NCI-H2171 (cell line): ENCODE data around the gene BAIAP2.

Source experiments
- DNase-seq: peaks from one replicate; lab custom pipeline; 2025; lab: John Stamatoyannopoulos, UW

The BAIAP2 gene

DNA sequence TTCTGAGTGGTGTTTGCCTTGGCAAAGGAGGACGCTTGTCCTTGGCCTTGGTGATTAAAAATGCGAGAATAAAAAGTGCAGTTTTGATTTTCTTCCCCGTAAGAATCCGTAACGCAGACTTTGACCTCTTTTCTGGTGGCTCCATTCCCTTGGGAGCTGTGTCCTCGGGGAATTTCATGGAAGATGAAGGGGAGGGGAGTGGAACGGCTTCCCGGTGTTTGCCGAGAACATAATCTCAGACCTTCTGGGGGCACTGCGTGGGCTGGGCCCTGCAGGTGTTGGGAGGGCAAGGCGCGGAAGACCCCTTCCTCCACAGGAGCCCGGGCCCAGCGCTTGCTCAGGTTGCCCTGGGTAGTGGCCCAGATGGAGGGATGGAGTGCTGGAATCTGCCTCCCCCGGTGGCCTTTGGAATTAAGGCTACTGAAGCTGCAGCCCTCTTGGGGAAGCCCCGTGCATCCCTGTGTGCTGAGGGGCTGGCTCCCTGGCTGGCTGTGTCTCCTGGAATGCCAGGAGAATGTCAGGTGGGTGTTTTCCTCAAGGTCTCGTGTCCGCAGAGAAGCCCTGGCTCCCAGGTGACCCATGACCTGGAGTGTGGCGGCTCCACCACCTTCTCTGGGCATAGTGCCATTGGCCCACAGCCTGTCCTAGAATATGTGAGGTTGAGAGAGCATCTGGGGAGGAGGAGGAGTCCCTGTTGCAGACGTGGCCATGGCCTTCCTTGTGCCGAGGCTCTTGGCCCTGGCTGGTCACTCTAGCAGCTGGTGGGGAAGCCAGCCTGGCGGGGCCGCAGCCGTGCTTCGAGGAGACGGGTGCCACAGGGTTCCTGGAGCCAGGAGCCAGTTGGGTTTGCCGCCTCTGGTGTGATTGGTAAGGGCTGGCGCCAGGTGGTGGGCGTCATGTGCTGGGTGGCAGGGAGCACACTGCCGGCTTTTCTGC is 3.1 kb downstream of the BAIAP2 start:
- no peak for DNase-seq

DNA sequence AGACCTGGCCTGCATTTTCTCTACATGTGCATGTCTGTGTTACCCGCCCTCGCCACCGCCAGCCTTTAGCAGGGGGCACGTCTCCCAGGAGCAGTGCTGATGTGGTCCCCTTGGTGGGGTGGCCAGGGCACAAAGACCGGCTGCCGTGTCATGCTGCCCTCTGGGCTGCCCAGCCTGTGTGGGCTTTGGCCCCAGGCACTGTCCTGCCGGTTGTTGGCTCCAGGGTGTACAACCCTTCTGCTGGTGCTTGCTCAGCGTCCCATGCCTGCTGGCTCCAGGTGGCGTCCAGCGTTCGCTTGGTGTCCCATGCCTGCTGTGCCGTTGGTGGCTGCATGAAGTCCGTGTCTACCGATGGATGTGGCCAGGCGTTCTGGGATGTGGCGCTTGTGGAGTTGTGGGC is 4.1 kb downstream of the BAIAP2 start:
- DNase-seq = no peak

DNA sequence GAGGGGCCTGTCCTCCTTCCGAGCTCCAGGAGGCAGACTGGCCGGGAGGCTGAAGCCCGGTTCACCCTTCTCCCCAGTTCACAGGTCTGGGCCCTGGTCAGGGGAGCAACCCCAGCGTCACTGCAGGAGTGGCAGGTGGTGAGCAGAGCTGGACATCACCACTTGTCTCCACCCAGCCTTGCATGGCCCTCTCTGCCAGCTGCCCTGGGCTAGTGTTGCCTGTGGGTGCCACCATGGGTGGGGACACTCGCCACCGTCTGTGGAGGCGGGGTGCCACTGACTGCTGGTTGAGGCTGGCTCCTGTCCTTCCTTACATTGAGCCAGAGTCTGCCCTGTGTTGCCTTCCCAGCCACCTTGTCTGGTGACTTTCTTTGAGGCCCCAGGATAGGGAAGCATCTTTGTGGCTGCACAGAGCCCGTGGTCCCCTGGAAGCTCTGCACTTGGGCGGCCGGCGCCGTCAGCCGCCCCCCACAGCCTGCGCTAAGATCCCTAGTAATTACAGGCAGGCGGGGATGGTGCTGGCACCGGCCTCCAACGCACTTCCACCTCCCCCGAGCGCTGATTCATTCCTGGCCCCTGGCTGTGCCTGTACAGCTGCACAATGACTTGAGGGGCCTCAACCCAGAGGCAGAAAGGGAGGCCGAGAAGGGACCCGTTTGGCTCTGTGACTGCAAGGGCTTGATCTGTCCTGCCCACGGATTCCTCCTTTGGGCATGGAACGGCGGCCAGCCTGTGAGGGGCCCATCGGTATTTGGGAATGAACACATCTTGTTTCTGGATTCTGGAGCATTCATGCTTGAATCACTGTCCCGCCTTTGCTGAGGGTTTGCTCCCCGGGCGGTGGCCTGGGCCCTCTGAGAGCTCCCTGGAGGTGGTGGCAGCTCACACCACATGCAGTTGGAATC is 5.2 kb downstream of the BAIAP2 start:
- no peak for DNase-seq

DNA sequence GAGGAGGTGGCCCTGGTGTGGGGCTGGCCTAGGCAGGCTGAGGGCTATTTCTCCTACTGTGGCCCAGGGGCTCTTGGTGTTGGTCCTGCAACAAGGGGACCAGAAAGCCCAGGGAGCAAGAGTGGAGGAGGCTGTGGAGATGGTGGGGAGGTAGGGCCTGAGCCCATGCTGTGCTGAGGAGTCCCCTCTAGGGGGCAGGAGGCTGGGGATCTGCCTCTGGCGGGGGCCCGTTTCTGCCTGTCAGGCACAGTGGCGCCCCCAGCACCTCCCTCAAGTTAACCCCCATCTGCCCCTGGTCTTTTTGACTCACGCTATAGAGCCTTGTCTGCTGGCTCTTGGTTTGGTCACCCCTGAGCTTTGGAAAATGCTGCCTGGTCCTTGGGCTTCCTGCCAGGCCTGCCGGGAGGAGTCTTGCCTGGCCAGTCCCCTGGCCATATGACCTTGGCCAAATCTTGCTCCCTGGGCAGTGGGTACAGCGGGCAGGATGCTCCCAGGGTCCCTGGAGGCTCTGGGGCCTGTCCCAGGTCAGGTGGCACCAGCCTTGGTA is 5.9 kb downstream of the BAIAP2 start:
- DNase-seq = no peak

DNA sequence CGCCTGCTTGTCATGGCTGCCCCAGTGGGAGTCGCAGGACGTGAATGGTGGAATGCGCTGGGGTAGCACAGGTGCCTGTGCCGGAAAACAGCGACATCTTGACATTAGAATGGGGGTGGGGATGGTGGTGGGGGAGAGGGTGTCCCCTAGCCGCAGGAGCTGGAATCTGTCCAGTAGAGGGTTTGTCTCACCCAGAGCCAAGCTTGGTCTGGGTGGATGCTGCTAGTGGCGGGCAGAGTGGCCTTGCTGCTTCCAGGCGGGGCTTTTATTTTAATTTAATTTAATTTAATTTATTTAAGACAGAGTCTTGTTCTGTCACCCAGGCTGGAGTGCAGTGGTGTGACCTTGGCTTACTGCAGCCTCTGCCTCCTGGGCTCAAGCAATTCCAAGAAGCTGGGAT is 7.7 kb downstream of the BAIAP2 start:
- DNase-seq = no peak

DNA sequence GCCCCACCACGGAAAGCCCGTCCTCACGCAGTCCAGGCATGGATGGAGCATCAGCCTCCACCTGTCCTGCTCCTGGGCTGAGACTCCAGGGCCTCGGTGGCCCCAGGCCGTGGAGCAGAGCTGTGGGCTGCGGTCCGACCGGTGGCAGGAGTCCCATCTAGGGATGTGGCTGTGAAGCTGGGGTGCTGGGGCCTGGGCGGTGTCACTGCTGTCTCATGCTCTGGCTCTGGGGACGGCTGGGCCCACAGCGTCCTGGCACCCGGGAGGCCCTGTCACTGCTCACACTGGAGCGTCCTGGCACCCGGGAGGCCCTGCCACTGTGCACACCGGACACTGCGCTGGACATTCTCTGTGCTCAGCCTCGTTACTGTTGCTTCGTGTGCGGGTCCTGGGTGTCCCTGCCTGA is 8.4 kb downstream of the BAIAP2 start:
- no peak for DNase-seq

DNA sequence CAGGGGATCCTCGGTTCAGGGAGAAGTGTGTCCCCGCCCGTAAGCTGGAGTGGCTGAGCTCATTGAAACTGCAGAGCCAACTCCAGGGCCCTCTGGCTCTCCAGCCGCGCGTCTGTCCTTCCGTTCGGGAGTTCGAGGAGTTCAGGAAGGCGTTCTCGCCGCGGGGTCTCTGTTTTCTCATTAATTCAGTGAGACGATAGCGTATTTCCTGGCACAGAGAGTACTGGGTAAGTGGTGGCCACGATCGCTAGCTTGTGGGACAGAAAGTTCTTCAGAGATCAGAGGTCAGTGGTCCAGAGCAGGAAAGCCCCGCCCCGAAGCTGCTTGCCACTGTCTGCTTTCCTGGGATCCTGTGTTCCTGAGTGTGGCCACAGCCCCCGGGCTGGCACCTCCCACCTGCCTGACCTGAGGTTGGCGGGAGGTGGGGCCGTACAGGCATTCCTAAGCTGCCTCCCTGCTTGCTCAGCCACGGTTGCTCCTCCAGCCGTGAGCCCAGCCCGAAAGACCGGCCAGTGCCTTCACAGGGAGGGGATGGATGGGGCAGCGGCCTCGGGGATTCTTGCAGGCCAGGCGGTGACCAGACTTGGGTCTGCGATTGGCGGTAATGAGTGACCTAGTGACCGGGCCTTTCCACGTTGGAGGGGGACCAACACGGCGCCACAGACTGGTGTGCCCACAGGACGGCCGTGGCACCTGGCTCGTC is 8.9 kb downstream of the BAIAP2 start:
- DNase-seq = no peak

DNA sequence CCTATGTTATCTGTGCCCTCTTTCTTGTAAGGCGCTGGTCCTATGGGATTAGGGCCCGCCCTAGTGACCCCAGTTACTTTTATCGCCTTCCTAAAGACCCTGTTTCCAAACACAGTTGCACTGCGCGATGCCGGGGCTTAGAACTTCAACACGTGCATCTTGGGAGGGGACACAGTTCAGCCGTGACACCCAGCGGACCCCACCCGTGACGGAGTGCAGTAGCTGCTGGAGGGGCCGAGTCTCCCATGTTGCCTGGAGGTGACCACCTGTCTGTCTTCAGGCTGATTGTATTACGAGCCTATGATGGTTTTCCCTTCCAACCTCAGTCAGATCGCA is 9.4 kb downstream of the BAIAP2 start:
- no peak for DNase-seq

DNA sequence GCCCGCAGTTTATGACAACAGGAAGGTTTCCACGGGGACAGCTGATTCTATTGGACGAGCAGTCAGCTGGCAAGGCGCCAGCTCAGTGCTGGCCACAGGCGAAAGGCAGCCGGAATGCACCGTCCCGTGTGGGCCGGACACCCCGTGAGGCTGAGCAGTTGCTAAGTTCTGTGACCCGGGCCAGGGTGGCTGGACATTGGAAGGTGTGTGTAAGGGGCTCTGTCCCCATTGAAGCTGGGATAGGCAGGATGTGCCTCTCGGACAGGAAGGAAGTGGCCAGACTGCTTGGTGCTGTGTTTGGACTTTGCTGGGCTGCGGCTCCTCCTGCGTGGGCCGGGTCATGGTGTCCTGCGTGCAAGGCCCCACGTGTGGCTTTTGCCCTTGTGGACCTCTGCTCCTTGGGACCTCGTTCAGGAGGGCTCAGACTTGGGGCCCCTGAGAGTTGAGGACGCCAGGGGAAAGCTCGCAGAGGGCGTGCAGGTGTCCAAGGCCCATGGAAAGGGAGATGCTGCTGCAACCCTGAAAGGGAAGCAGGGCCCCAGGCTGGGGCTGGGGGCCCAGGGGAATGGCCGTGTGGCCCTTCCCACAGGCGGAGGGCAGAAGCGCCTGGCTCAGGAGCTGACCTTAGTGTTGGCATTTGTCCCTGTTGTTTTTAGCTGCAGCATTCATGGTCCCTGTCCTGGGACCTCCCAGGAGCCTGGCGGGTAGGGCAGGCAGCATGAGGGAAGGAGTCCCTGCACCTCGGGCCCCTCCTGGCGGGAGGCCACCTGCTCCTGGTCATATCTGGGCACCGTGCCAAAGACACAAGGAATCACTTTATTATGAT is 10.0 kb downstream of the BAIAP2 start:
- peak; percentile 55 for DNase-seq

DNA sequence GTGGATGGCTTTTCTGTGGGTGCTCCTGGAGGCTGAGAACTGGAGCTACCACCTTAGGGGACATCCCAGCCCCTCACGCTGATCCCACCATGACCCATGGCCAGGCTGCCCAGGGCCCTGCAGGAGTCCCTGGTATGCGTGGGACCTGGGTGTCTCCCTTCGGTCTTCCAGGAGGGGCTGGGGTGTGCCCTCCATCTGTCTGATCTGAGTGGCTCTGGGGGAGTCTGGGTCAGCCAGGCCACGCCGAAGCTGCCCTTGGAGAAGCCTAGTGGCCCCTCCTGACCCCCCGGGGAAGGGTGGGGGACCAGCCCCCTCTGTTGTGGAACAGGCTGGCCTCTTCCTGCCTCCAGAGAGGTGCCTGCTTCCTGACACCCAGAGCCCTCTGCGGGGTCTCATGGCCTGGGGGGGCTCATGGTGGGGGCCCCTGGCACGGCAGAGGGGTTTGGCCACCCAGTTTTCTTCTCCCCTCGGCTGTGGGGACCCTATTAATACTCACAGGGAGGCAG is 10.7 kb downstream of the BAIAP2 start:
- DNase-seq = no peak

DNA sequence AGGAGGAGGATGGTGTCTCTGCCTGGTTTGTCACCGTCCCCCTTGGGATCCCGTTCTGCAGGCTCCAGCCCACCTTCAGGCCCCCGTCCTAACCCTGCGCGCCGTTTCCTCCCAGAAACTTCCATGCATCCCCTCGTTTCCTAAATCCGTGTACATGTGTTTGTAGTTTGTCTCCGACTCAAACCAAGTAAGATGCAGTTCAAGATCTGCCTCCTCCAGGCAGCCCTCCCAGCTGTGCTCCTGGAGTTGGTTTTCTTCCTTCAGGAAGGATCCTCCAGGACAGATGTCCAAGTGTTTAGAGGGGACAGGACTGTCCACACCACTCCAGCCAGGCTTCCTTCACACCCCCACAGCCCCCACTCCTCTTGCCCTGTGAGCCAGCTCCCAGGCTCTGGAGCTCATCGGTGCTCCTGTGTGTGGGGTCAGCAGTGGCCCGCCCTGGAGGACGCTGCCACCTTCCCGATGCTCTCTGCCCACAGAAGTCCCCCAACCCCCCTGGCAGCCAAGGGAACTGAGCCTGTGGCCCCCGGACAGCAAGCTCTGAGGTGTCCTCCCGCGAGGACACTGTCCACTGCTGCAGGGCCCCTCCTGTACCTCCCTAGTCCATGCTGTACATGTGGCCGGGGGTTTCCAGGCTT is 11.3 kb downstream of the BAIAP2 start:
- no peak for DNase-seq

DNA sequence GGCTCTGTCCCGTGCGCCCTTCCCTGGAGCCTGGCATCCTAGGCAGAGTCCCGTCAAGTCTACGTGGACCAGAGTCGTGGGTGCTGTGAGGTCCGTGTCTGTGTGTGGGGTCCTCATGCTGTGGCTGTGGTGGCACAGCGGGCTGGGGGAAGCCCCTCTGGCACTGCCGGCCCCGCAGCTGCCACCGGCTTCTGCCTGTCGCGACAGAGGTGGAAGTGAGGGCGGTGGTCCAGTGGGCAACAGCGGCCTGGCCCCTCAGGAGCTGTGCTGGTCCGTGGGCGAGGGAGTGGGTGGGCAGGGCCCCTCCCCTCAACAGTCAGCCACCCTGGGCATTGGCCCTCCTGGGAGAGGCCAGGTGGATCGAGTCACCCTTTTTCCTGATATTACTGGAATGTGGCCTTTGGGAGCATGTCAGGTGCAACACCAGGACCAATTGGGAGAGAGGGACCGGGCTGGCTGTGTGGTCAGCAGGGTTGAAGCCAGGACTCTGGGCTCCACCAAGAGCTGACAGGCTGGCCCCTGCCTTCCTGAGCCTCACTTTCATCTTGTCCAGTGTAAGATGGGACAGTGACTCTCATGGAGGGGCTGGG is 11.9 kb downstream of the BAIAP2 start:
- DNase-seq = no peak

DNA sequence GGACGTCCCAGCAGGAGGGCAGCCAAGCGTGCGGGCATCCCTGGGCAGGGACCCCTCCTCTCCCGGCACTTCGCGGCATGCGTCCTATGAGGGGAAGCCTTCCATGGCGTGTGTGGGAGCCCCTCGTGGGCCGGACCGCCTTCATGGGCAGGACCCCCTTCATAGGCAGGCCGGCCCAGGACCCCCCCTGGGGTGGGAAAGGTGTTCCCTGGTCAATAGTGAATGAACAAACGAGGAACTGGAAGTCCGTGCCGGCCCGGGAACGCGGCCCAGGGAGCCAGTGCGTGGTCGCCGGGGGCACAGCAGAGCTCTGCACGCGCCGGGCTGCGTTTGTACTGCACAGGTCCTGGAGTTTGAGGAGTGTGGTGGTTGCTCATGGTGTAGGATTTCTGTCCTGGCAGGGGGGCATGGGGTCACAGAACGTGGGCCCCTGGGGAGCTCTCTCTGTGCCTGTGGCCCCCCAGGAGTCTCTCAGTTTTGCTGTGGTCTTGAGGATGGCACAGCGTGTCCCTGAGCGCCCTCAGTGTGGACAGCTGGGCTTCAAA is 13.9 kb downstream of the BAIAP2 start:
- DNase-seq = no peak

DNA sequence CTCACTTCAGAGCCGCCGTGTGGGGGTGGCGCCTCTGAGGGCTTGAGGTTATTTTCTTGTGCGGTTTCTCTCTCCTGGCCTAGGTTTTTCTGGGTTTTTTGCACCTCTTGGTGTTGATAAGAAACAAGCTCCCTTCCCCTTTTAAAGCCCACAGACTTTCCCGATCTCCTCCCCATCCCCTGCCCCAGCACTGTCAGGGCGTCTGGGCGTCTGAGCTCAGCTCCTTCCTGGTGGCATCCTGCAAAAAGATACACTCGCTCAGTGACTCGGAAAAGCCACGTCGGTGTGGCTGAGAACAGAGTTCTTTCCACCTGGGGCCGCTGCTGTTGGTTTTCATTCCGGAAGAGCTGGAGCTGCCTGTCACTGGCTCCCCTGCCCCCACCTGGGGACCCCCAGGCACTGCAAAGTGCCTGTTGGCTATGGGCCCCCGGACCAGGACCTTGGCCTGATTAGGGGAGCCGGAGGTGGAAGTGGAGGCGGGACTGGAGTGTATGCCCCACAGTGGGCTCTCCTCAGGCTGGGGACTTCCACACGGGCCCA is 14.5 kb downstream of the BAIAP2 start:
- no peak for DNase-seq

DNA sequence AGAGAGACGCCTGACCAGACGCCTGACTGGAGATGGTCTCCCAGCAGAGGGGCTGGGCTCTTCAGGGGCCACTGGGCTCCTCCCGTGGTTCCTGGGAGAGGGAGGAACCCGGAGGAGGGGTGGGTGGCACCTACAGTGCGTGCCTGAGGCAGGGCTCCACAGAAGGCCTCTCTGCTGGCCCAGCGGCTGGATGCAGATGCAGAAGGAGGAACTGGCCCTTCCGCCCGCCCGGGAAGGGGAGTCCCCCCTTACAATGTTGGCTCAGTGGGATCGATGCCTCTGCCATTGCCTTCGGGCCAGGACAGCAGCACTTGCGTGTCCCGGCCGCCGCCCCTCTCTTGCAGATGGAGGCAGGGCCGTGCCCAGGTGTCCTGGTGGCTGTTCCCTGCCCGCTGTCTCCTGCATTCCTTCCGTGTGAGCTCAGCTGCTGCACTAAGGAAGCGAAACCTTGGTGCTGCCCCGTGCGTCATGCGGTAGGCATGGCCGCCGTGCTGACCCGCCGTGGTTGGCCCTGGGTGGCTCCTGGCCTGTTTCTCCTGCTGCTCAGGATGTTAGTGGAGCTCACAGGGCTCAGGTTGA is 15.1 kb downstream of the BAIAP2 start:
- DNase-seq = no peak

DNA sequence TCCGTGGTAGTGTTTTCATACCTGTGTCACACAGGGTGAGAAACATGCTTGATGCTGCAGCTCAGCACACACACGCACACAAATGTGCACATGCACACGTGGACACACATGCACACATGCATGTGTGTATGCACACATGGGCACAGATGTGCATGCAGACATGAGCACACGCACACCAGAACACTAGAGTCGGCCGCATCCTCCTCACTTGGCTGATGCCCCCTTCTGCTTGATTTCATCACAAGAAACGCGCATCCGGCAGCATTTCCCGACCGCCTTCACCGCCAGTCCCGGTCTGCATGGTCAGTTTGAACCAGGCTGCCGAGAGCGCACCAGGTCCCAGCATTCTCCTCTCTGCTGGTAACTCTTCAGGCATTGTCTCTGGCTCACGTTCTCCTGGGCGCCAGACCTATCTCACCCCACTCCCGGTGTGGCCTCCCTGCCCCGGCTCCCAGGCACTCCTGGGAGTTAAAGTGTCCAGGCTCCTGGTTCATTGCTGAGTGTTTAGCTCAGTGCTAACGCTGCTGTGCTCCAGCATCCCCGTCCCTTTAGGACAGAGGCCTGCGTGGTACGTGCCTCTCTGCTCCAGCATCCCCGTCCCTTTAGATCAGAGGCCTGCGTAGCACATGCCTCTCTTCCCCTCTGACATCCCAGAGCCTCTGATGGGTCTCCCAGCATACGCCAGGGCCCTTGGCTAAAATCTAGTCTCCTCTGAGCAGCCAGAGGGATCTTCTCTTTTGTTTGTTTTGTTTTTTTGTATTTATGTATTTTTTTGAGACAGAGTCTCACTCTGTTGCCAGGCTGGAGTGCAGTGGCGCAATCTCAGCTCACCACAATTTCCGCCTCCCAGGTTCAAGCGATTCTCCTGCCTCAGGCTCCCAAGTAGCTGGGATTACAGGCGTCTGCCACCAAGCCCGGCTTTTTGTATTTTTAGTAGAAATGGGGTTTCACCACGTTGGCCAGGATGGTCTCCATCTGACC is 16.0 kb downstream of the BAIAP2 start:
- no peak for DNase-seq

DNA sequence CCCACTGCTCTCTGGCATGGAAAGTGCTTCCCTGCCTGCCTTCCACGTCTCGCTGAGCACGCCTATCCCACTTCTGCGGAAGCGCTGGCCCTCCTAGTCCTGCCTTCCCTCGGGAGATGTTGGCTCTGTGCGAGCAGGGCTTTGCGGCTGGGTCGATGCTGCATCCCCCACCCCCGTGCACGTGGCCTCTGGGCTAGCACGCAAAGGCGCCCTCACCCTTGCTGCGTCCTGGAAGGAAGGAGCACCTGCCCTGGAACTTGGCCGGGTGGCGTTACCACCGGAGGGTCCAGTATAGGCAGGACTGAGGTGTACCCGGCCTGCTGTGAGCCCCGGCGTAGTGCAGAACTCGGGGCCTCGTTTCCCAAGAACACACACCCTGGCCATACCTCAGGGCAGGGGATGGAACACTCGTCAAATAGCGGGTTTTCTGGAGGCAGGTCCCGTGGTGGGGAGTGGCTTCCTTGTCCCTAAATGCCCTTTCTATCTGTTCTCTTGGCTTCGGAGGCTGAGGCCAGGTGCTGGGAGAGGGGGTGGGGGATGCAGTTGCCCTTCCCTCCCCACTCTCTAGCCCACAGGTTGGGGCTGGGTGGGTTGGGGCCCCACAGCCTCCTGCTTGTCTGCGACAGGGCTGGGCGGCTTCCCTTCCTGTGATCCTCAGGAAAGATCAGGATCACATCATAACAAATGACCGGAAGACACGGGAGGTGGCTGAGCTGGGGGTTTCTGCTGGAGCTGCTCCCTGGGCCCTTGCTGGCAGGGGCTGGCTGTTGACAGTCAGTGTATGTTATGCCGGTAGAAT is 17.4 kb downstream of the BAIAP2 start:
- DNase-seq = no peak
